NCI-H1436 (cell line): ENCODE measurements around the gene NPPB.

Experiments used
- DNase-seq: peaks from one replicate; lab custom pipeline; 2025; lab: John Stamatoyannopoulos, UW

NPPB gene

GRCh38 chr1:11831945-11832725 is 26.6 kb downstream of the NPPB start:
- no peak for DNase-seq

- no peak for DNase-seq
These were observed 30.2 kb downstream of the NPPB start for GRCh38 chr1:11828511-11828910.

DNA sequence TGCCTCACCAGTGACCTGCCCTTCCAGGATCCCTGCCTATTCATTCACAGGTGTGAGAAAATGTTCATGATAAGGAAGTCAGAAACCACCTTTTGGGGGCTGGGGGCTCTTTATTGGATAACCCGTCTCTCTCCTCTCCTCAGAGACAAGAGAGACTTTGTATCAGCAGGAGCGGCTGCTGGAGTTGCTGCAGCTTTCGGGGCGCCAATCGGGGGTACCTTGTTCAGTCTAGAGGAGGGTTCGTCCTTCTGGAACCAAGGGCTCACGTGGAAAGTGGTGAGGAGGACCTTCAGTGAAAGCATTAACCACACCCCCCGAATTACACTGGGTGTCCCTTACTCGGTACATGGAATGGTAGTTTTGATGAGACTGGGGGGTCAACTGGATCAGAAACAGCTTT is 31.8 kb downstream of the NPPB start:
- no peak for DNase-seq

DNA sequence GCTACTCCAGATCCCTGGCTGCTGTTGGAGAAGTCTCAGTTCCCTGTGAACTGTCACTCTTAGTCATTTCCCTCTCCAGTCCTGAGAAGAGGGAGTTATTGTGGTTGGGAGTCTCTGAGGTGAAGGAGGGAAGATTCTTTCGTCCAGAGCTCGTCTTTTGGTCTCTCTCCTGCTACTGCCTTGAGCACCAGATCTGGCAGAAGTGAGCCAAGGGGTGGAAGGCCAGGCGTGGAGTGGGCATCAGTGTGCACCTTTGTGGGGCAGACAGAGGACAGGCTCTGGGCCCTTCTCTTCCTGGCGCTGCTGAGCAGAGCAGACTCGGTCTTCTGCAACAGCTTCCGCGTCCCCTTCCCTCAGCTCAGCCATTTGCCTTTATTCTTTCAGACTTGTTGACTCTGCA is 33.6 kb downstream of the NPPB start:
- DNase-seq, result no peak

GRCh38 chr1:11823366-11824137 is 35.2 kb downstream of the NPPB start:
- DNase-seq, result no peak

DNA sequence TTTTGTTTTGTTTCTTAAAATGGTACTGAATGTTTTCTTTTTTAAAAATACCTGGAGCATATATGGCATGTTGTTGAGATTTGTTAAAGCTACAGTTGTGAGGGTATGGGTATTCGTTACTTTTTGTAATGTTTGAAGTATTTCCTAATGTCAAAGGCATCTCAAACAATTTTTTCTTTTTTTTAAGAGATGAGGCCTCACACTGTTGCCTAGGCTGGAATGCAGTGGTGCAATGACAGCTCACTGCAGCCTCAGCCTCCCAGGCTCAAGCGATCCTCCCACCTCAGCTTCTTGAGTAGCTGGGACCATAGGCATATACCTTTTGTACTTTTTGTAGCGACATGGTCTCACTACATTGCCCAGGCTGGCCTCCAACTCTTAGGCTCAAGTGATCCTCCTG is 36.7 kb downstream of the NPPB start:
- DNase-seq, result no peak

DNA sequence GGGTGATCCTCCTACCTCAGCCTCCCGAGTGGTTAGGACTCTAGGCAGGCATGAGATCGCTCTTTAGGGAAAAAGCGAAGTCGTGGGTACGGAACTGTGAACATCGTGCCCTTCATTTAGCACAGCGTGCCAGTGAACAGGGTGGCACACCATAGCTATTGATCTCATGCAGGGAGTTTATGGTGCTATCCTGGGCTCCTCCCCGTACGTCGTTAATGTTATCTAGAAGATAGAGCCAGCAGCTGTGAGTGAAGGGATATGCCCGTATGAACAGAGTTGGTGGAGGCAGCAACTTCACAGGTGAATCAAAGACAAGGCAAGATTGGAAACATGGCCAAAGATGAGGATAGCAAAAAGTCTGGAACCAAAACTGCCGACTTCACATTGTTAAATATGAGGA is 41.6 kb downstream of the NPPB start:
- DNase-seq, result no peak

GRCh38 chr1:11813021-11813420 is 45.7 kb downstream of the NPPB start:
- no peak for DNase-seq
